Mononuclear cell (primary cell): Measurements from ENCODE around the gene QSOX2. TPM values are rescaled to one million over a fixed set of nuclear protein-coding genes. Genes with fewer than 3 reads are reported as not detected.

ENCODE experiments used
- H3K27me3 ChIP-seq: 2 replicates; pipeline ENCODE4 v1.6.0; 2011; ENCODE audit warnings: low read length, control low read depth; ENCODE audit not compliant: insufficient read depth
- H3K4me1 ChIP-seq: 2 replicates; pipeline ENCODE4 v1.5.1; 2011; ENCODE audit warnings: mild to moderate bottlenecking, low read length, control low read depth; ENCODE audit not compliant: insufficient read depth
- H3K4me3 ChIP-seq: 2 replicates; pipeline ENCODE4 v1.5.1; 2011; ENCODE audit warnings: mild to moderate bottlenecking, low read length, moderate library complexity
- H3K9me3 ChIP-seq: 2 replicates; pipeline ENCODE4 v1.5.1; 2011; ENCODE audit warnings: low read depth, mild to moderate bottlenecking, control low read depth, low read length
- total RNA-seq: library from RNA; depleted of rRNA; stranded (reverse); fragments of >200 nt; gene quantifications from one replicate; pipeline ENCODE4 v1.2.3, GENCODE V29; 2012

Gene QSOX2
- total RNA-seq, 1 donor, result 8.1 TPM

DNA sequence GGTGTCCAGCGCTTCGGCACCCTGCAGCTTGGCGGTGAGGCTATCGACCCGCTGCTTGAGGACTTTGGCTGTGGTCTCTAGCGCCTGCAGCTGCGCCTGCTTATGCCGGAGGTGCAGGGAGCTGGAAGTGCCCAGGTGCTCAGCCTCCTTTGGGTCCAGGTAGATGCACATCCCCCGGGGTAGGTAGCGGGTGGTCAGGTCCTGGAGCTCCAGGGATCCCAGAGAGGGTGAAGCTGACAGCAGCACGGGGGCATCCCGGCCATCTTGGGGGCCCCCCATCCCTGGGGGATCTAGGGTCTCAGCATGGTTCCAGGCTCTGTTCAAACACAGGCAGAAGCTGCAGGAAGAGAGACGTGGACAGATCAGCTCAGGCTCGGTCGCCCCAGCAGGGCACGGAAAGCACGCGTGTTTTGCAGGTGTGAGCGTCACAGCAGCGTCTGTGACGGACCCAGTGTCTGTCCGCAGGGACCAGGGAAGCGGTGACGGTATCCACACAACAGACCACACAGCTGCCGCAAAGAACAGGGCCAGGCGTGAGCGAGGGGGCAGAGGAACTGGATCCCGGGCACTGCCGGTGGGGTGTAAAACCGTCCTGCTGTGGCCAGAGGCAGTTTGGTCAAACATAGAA is 40.9 kb upstream of the QSOX2 start:
- H3K4me3 ChIP-seq, result no peak overlapping the region
- H3K4me1 ChIP-seq, result no peaks in the 10 kb centered on the region
- H3K27me3 ChIP-seq, result no peaks in the 10 kb centered on the region
- no peaks in the 10 kb centered on the region for H3K9me3 ChIP-seq

DNA sequence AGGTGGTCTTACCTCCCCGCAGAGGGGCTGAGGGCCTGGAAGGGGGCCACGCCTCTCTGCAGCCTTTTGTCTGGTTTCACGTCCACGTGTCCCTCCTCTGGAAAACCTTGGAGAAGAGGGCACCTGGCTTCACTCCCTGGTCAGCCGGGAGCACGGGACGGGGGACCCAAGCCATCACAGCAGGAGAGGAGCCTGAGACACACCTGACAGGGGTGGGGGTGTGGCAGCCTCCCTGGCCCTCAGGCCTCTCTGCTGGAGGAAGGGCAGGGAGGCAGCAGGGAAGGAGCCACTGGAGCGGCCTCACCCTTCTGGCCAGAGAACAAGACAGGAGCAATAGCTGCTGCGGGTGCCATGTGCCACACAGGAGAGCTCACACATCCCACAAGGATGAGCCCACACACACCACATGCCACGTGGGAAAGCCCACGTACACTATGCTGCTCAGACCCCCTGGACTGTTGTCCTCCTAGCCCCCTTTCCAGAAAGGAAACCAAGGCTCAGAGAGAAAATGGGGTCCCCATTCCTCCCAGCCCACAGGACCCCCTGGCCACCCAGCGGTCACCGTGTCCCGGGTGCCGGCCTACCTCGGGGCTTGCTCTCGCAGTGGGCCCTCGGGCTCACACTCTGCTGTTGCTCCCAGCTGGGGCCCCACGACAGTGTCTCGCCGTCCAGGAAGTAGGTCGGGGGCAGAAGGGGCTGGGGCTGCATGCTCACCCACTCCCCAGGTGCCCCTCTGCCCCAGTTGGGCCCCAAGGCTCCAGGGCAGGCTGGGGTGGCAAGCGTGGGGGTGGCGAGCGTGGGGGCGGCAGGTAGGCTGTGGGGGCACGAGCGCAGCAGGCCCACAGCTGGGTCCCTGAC is 40.1 kb upstream of the QSOX2 start:
- H3K27me3 ChIP-seq, result no peaks in the 10 kb centered on the region

DNA sequence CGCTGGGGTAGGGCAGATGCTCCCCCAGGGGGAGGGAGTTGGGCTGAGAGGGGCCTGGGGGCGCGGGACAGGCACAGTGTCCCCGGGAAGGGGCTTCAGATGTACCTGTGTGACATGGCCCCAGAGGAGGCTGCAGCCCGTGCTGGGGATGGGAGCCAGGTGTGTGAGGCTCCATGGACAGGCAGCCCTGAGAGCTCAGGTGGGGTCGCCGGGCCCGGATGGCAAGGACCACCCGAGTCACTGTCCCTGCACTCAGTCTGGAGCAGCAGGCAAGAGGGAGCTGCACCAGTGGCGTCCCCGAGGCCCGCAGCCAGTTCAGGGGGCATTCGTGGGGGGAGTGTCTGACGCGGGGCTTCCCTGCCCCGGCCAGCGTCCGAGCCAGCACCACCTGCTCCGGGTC is 39.3 kb upstream of the QSOX2 start:
- no peaks in the 10 kb centered on the region for H3K4me1 ChIP-seq
- H3K4me3 ChIP-seq, result no peak overlapping the region
- no peaks in the 10 kb centered on the region for H3K9me3 ChIP-seq
- no peaks in the 10 kb centered on the region for H3K27me3 ChIP-seq

More for the DNA sequence above, 40.1 kb upstream of the QSOX2 start:
- H3K4me3 ChIP-seq, result no peak overlapping the region
- H3K4me1 ChIP-seq, result no peaks in the 10 kb centered on the region
- H3K9me3 ChIP-seq, result no peaks in the 10 kb centered on the region

DNA sequence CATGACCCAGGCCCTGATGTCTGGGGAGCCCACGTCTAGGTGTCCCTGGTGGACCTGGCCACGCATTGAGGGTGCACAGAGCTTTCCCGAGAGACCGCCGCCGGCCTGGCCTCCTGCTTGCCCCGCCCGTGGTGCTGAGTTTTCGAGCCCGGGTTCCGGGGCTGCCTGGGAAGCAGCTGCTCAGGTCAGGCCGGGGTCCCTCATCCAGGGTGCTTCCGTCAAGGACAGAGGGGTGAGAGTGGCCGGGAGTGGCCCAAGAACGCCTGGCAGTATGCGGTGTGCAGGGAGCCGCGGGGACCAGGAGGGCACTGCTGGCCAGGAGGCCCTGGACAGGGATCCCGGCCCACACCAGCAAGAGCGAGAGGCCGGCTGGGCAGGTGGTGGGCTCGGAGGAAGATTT is 38.7 kb upstream of the QSOX2 start:
- Histone ChIP-seq H3K9me3 (no peaks in the 10 kb centered on the region), H3K4me3 (no peak overlapping the region), H3K4me1 (no peaks in the 10 kb centered on the region), H3K27me3 (no peaks in the 10 kb centered on the region)

DNA sequence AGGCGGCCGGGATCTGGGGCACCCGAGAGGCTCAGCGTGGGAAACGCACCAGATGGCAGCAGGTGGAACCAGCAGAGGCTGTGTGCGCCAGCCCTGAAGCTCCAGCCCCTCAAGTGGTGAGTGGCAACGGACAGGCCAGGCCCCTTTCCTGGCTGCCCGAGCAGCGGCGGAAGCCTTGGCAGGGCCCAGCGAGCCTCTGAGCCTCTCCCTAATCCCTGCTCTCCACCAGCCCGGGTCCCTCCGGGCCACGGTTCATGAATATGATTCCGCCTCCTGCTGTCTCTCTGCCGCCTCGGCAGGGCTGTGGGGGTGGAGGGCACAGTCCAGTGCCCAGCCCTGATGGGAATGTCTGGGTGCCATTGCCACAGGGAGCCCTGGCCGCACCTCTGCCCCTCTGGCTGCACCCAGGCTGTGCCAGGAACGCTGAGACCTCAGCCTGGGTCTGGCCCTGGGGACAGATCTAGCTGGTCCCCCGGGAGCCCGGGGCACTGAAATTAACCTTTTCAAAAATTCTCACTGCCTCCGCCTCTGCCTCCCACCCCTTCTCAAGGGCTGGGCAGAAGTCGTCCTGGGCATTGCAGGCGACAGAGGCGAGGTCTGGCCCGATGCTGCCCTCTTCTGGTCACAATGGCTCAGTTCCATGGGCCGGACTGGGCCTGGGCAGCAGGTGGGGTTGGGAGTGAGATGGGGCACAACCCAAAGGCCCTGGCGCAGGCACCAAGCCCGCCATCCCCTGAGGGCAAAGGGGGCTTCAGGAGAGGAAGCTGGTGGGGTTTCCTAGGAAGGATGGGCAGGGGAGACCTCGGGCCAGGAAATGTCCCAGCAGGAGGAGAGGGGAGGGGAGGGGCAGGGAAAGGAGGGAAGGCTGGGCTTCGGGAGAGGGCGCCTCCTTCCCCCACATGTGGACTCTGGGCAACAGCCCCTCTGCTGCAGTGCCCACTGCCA is 38.0 kb upstream of the QSOX2 start:
- H3K27me3 ChIP-seq, result no peaks in the 10 kb centered on the region
- no peaks in the 10 kb centered on the region for H3K9me3 ChIP-seq
- H3K4me1 ChIP-seq, result no peaks in the 10 kb centered on the region
- H3K4me3 ChIP-seq, result no peak overlapping the region

DNA sequence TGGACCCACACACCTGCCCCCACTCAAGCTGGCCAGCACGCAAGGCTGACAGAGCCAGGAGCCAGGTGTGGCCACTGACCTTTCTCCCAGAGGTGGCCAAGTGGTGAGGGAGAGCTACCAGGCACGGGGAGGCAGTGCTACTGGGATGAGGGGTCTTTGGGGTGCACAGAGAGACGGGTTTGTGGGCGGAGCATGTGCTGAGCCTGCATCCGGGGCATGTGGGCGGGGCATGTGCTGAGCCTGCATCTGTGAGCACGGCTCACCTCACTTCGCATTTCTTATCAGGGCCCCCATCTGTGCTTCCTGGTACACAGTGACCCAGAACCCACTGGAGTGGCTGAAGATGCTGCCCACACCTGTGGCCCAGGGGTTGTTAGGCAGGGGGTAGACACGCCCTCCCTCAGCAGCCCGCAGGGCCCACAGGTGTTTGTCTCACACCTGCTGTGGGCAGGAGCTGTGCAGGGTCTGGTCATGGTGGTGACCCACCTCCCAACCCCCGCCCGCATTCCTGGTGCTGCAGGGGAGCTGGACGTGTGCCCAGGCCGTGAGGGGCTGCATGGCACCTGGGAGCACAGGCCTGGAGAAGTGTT is 36.8 kb upstream of the QSOX2 start:
- Histone ChIP-seq H3K4me1 (no peaks in the 10 kb centered on the region), H3K4me3 (no peak overlapping the region), H3K9me3 (no peaks in the 10 kb centered on the region), H3K27me3 (no peaks in the 10 kb centered on the region)

DNA sequence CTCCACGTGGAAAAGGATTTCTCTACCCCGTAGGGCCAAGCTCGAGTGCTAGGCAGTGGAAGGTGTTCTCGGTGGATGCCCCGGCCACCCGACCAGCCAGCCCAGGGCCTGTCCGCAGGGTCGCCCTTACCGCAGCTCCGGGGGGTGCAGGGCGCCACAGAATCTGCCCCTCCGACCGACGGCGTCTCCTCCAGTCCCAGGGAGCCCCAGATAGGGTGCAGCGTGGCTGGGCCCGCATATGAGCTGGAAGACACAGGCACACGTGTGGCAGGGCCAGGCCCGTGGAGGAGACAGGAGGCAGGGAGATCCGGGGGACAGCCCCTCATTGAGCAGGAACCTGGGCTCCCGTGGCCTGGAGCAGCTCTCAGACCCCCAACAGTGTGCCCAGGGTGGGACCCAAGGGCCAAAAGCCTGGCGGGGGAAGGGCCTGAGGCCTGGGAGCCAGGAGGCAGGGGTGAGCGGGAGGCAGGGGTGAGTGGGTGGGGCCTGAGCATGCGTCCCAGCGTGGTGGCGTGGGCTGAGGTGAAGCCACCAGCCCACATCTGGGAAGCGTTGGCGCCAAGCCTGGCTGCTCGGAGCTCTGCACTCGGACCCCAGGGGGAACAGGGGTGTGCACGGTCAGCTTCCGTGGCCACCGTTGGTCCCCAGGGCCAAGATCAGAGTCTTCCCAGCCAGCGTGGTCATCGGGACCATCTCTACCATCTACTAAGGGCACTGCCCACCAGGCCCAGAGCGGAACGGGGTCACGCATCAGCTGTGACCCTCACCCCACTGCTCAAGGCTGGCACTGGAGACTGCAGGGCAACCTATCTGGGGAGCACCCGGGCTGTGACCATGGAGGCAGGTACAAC is 36.0 kb upstream of the QSOX2 start:
- Histone ChIP-seq H3K4me3 (no peak overlapping the region), H3K9me3 (no peaks in the 10 kb centered on the region), H3K27me3 (no peaks in the 10 kb centered on the region)

DNA sequence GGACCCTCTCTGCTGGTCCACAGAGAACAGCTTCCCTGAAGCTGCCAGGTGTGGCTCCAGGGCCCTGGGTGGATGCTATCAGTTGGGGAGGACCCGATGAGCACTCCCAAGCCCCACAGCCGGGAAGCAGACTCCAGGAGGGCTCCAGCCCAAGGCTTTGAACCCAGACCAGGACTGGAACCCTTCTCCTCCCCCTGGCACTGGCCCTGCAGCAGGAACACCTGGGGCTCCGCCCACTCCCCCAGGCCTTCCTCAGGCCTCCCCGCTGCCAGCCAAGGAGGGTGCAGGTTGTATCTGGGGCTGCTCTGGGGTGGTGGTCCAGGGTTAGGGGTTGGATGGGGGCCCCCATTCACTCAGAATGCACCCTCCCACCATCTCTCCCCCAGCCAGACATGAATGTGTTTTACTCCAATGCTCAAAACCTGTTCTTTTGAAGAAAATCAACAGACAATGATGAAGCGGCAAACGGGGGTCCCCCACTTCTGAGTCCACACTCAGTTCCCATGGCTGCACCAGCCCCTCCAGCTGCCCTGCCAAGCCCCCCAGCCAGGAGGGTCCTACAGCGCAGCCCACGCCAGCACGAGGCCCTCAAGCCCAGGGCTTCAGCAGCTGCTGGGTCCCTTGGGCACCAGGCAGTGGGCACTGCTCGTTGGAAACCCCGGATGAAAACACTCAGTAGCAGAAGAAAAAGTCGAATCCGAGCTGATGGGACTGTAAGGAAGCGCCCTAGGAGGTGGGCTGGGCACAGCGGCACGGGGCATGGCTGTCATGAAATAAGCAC is 35.1 kb upstream of the QSOX2 start:
- Histone ChIP-seq H3K4me3 (no peak overlapping the region), H3K9me3 (no peaks in the 10 kb centered on the region), H3K27me3 (no peaks in the 10 kb centered on the region), H3K4me1 (no peaks in the 10 kb centered on the region)

More for the DNA sequence above, 36.0 kb upstream of the QSOX2 start:
- no peaks in the 10 kb centered on the region for H3K4me1 ChIP-seq

DNA sequence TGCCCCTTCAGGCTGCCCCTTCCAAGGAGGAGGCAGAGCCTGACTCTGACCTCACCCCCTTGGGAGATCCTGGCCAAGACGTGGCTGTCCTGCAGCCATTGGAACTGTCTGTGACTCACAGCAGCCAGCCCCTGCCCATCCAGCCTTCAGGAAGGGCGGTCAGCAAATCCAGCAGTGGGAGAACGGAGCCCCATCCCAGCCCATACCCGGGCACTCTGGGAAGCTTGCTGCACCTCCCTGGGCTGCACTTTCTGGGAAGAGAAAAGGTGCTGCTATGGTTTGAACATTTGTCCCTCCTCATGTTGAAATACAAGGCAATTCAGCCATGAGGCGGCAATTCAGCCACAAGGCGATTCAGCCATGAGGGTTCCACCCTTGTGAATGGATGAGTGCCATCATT is 33.9 kb upstream of the QSOX2 start:
- Histone ChIP-seq H3K4me1 (no peaks in the 10 kb centered on the region), H3K27me3 (no peaks in the 10 kb centered on the region), H3K9me3 (no peaks in the 10 kb centered on the region), H3K4me3 (no peak overlapping the region)

DNA sequence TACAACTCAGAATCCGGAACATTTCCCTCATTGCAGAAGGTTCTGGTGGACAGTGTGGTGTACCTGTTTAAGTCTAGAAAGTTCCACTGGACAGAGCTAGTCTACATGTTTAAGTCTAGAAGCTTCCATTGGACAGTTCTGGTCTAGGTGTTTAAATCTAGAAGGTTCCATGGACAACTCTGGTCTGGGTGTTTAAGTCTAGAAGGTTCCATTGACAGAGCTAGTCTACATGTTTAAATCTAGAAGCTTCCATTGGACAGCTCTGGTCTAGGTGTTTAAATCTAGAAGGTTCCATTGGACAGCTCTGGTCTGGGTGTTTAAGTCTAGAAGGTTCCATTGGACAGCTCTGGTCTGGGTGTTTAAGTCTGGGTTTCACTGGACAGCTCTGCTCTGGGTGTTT is 33.3 kb upstream of the QSOX2 start:
- Histone ChIP-seq H3K9me3 (no peaks in the 10 kb centered on the region), H3K4me1 (no peaks in the 10 kb centered on the region), H3K27me3 (no peaks in the 10 kb centered on the region), H3K4me3 (no peak overlapping the region)

DNA sequence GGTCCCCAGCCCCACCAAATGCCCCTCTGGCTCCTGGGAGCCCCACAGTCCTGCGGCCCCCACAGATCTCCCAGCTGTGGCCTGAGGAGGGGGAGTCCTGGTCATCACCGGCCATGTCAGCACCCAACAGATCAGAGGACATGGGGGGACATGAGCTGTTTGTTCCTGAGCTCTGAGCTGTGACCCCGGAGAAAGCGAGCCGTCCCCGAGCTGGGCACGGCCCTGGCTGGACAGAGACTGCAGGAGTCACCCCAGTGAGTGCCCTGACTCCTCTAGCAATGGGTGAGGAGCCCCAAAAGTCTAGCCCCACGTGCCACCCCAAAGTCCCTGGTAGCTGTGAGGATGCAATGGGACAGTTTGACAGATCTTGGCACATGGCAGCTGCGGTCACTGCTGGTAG is 32.6 kb upstream of the QSOX2 start:
- Histone ChIP-seq H3K9me3 (no peaks in the 10 kb centered on the region), H3K4me3 (no peak overlapping the region), H3K27me3 (no peaks in the 10 kb centered on the region), H3K4me1 (no peaks in the 10 kb centered on the region)

DNA sequence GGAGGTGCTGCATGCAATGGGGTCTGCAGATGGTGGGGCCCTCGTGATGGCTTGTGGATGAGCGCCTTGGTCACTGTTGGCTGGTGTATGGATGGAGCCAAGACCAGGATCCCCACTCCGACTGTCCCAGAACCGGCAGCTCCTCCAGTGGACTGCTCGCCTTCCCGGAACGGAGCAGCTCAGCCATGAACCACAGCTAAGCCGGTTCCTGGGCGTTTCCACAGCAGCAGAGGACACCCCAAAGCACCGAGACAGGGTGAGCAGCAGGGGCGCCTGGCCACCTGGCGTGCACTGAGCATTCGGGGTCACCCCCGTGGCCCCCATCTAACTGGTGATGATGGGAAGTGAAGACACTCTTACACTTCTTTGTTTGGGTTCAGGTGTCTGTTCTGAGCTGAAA is 32.1 kb upstream of the QSOX2 start:
- no peaks in the 10 kb centered on the region for H3K9me3 ChIP-seq
- no peak overlapping the region for H3K4me3 ChIP-seq
- H3K27me3 ChIP-seq, result no peaks in the 10 kb centered on the region
- no peaks in the 10 kb centered on the region for H3K4me1 ChIP-seq

DNA sequence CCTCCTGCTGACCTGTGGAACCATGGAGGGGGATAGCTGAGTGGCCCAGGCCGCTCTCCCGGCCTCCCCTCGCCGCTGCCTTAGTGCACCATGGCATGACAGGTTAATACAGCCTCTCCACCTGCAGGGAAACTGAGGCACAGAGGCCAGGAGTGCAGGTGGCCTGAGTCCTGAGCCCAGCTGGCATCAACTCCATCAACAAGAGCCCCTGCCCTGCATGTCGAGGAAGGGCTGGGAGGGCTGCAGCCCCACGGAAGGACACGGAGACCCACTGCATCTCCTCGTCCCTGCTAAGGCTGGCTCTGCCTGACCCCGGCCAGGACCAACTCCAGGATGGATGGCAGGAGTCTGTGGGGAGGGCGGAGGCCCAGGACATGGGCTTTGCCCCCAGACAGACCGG is 31.1 kb upstream of the QSOX2 start:
- Histone ChIP-seq H3K9me3 (no peaks in the 10 kb centered on the region), H3K4me1 (no peaks in the 10 kb centered on the region), H3K27me3 (no peaks in the 10 kb centered on the region), H3K4me3 (no peak overlapping the region)
